Measurements from ENCODE around the gene SEC23IP. TPM values are rescaled to one million over a fixed set of nuclear protein-coding genes. Genes with fewer than 3 reads are reported as not detected.

The SEC23IP gene
- total RNA-seq (65.2 TPM), polyA plus RNA-seq (ENCODE audit: insufficient read depth, low read depth, low replicate concordance) (13.3 TPM)
- long read RNA-seq, donor 1, full-length matches to known transcripts = 1 of 1 reads
- long read RNA-seq, donor 1, partial matches to known transcripts = 0 of 1 reads
- long read RNA-seq, donor 1, other reads (novel, unspliced or antisense) = 0 of 1 reads
- long read RNA-seq, donor 2, full-length matches to known transcripts = 1 of 24 reads
- long read RNA-seq, donor 2, partial matches to known transcripts = 23 of 24 reads
- long read RNA-seq, donor 2, other reads (novel, unspliced or antisense) = 0 of 24 reads
- long read RNA-seq, donor 3, partial matches to known transcripts = 5 of 5 reads
- long read RNA-seq, donor 3, other reads (novel, unspliced or antisense) = 0 of 5 reads
- long read RNA-seq, donor 4, full-length matches to known transcripts = 1 of 1 reads
- long read RNA-seq, donor 4, partial matches to known transcripts = 0 of 1 reads
- long read RNA-seq, donor 4, other reads (novel, unspliced or antisense) = 0 of 1 reads
- long read RNA-seq, donor 5 = 0 reads
- long read RNA-seq, donor 6, partial matches to known transcripts = 7 of 8 reads
- long read RNA-seq, donor 6, other reads (novel, unspliced or antisense) = 0 of 8 reads
- long read RNA-seq, donor 7, full-length matches to known transcripts = 21 of 45 reads
- long read RNA-seq, donor 7, partial matches to known transcripts = 13 of 45 reads
- long read RNA-seq, donor 7, other reads (novel, unspliced or antisense) = 11 of 45 reads
- long read RNA-seq, donor 8, full-length matches to known transcripts = 2 of 13 reads
- long read RNA-seq, donor 8, partial matches to known transcripts = 11 of 13 reads
- long read RNA-seq, donor 8, other reads (novel, unspliced or antisense) = 0 of 13 reads
- long read RNA-seq, donor 9 = 0 reads
- long read RNA-seq, donor 10, partial matches to known transcripts = 28 of 28 reads
- long read RNA-seq, donor 10, other reads (novel, unspliced or antisense) = 0 of 28 reads

DNA sequence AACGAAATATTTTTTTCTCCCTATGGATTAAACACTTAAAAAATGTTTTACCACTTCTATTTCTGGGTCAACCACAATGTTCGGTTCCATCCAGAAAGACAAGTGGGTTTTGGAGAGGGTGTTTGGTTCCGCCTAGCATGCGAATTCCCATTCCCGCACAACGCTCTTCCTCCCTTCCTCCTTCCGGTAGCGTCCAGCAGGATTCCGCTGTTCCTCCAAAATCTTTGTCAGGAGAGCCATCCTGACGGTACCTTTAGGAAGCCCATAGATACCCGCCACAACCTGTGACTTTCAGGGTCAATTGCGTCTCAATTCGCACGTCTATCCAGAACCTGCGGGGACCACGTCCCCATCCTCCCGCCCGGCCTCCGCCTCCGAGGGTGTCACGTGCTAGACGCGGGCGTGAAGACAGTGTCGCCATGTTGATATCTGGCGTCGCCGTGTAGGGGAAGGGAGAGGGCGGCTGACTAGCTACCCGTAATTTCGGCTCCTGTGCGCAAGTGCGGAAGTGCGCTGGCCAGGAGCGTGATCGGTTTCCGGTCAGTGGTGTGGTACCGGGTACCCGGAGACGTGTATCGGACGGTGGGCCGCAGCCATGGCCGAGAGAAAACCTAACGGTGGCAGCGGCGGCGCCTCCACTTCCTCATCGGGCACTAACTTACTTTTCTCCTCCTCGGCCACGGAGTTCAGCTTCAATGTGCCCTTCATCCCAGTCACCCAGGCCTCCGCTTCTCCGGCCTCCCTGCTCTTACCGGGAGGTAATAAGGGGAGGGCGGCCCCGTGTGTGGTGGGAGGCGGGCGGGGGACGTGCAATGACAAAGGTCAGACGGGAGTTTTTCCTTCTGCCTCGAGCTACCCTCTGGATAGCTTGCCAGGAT lies at the start of gene SEC23IP:
TSS of gene SEC23IP (plus strand) at position 543 of the 878 bp plus-strand sequence. CDS start at position 596, 53 bp downstream.
- no peak for TF ChIP-seq CTCF (IDR thresholded peaks at IDR 0.05; ENCODE audit: borderline replicate concordance, extremely low read depth, insufficient read depth)
- peaks cover 0 to 25% (median 8%) of the 10 kb centered on the region in 3 donors for H3K4me1 ChIP-seq (ENCODE audit: control insufficient read depth in 2 of 3, insufficient read depth in 2 of 3, low read depth in 1 of 3, low read length in 3 of 3)
- no peaks in the 10 kb centered on the region for H3K27me3 ChIP-seq (ENCODE audit: control insufficient read depth, insufficient read depth, low read length)
- peaks cover 0 to 2% (median 0%) of the 10 kb centered on the region in 3 donors for H3K36me3 ChIP-seq (ENCODE audit: control insufficient read depth in 2 of 3, insufficient read depth in 3 of 3, low read length in 3 of 3)
- H3K9me3 ChIP-seq (ENCODE audit: control insufficient read depth in 2 of 3, insufficient read depth in 1 of 3, low read length in 3 of 3) = no peaks in the 10 kb centered on the region
- FAIRE-seq (no peak), DNase-seq (peak; percentile 96 to 99 (median 97))
- intact Hi-C loops (cut with DNase I) = no loop called here
- peak within 1 kb of the TSS; percentile 61 to 97 (median 95) for H3K9ac ChIP-seq (ENCODE audit: low read length in 3 of 3)
- H3K4me3 ChIP-seq (ENCODE audit: low read length in 3 of 3) = peak within 1 kb of the TSS; percentile 97 to 100 (median 99)
- H3K27ac ChIP-seq (ENCODE audit: low read depth in 2 of 2, low read length in 2 of 2) = peak within 1 kb of the TSS; percentile 75 to 88

GRCh38 chr10:119845656-119846055 lies 46.9 kb upstream of the SEC23IP start:
- no peak for TF ChIP-seq CTCF (IDR thresholded peaks at IDR 0.05; ENCODE audit: borderline replicate concordance, extremely low read depth, insufficient read depth)
- Histone ChIP-seq H3K9ac (ENCODE audit: low read length in 3 of 3) (no peak overlapping the region), H3K27me3 (ENCODE audit: control insufficient read depth, insufficient read depth, low read length) (no peaks in the 10 kb centered on the region), H3K27ac (ENCODE audit: low read depth in 2 of 2, low read length in 2 of 2) (no peak overlapping the region), H3K9me3 (ENCODE audit: control insufficient read depth in 2 of 3, insufficient read depth in 1 of 3, low read length in 3 of 3) (no peaks in the 10 kb centered on the region), H3K36me3 (ENCODE audit: control insufficient read depth in 2 of 3, insufficient read depth in 3 of 3, low read length in 3 of 3) (peaks cover 17 to 37% (median 21%) of the 10 kb centered on the region in 3 donors), H3K4me1 (ENCODE audit: control insufficient read depth in 2 of 3, insufficient read depth in 2 of 3, low read depth in 1 of 3, low read length in 3 of 3) (no peaks in the 10 kb centered on the region), H3K4me3 (ENCODE audit: low read length in 3 of 3) (no peak overlapping the region)
- DNase-seq (no peak), FAIRE-seq (no peak)
- intact Hi-C loops (cut with DNase I) = no loop called here

- no peak overlapping the region for H3K27ac ChIP-seq (ENCODE audit: low read depth in 2 of 2, low read length in 2 of 2)
- no peaks in the 10 kb centered on the region for H3K27me3 ChIP-seq (ENCODE audit: control insufficient read depth, insufficient read depth, low read length)
- H3K4me1 ChIP-seq (ENCODE audit: control insufficient read depth in 2 of 3, insufficient read depth in 2 of 3, low read depth in 1 of 3, low read length in 3 of 3) = no peaks in the 10 kb centered on the region
- no peaks in the 10 kb centered on the region for H3K9me3 ChIP-seq (ENCODE audit: control insufficient read depth in 2 of 3, insufficient read depth in 1 of 3, low read length in 3 of 3)
- H3K36me3 ChIP-seq (ENCODE audit: control insufficient read depth in 2 of 3, insufficient read depth in 3 of 3, low read length in 3 of 3) = peaks cover 9 to 39% (median 13%) of the 10 kb centered on the region in 3 donors
- FAIRE-seq (no peak), DNase-seq (no peak)
- TF ChIP-seq CTCF (IDR thresholded peaks at IDR 0.05; ENCODE audit: borderline replicate concordance, extremely low read depth, insufficient read depth) = no peak
- intact Hi-C loops (cut with DNase I) = no loop called here
- no peak overlapping the region for H3K9ac ChIP-seq (ENCODE audit: low read length in 3 of 3)
- H3K4me3 ChIP-seq (ENCODE audit: low read length in 3 of 3) = no peak overlapping the region
Measured at GRCh38 chr10:119849031-119849789, 43.3 kb upstream of the SEC23IP start.

Data from kidney (tissue), 22 donors.